B cell (primary cell): ENCODE measurements around the gene PLA2G2F. TPM values are rescaled to one million over a fixed set of nuclear protein-coding genes. Genes with fewer than 3 reads are reported as not detected.

Experiments
- ATAC-seq: fragments of 200-7000 bp; cut with Tn5 transposase; one replicate; pipeline ENCODE4 v1.10.0; 2021; ENCODE audit warnings: low read depth, mild to moderate bottlenecking, moderate number of reproducible peaks, moderate library complexity
- CTCF ChIA-PET: fragments of 350-600 bp; sonication (Branson Sonifier 250); formaldehyde crosslinking; loops from one replicate; lab custom pipeline; 2021; ENCODE audit warnings: antibody characterized with exemption, inconsistent platforms; lab: Charles Lee
- POLR2A ChIA-PET: fragments of 350-600 bp; sonication (Branson Sonifier 250); formaldehyde crosslinking; loops from one replicate; lab custom pipeline; 2021; ENCODE audit warnings: antibody characterized with exemption; lab: Charles Lee
- DNase-seq: peaks from one replicate; pipeline ENCODE4 v3.0.0; 2013
- H2AFZ ChIP-seq: 2 replicates; pipeline ENCODE4 v1.6.1; 2012; ENCODE audit warnings: mild to moderate bottlenecking, low read depth, low read length; ENCODE audit not compliant: insufficient read depth, poor library complexity, severe bottlenecking
- H3K27ac ChIP-seq, 2 donors: 1 replicate in 1 of 2; 2 replicates in 1 of 2; pipeline ENCODE4 v1.5.1; 2012 to 2013; ENCODE audit warnings: low read length in 2 of 2, mild to moderate bottlenecking in 2 of 2, moderate library complexity in 1 of 2
- H3K27me3 ChIP-seq, 4 experiments: fragments of 200-600 bp in 1 of 4; sonication (generic) in 1 of 4; replicated peaks in 1 of 4; 1 replicate in 2 of 4; 2 replicates in 2 of 4; pipeline versions ENCODE4 v1.6.1 to v1.7.0; 2013 to 2016; ENCODE audit warnings: low read length in 3 of 4, mild to moderate bottlenecking in 2 of 4, mixed read lengths in 1 of 4, moderate library complexity in 1 of 4; ENCODE audit not compliant: insufficient read depth in 4 of 4, control insufficient read depth in 3 of 4; ENCODE audit errors: control extremely low read depth in 1 of 4
- H3K36me3 ChIP-seq, 2 experiments: replicated peaks in 1 of 2; 1 replicate in 1 of 2; 2 replicates in 1 of 2; pipeline versions ENCODE4 v1.6.1 to v1.7.1; 2013; ENCODE audit warnings: low read length in 1 of 2; ENCODE audit not compliant: insufficient read depth in 2 of 2, control insufficient read depth in 1 of 2; ENCODE audit errors: control extremely low read depth in 1 of 2, extremely low read depth in 1 of 2
- H3K4me1 ChIP-seq, 2 donors: fragments of 200-600 bp in 1 of 2; sonication (generic) in 1 of 2; 1 replicate in 1 of 2; 2 replicates in 1 of 2; pipeline versions ENCODE4 v1.5.1 to v1.6.1; 2013 to 2017; ENCODE audit warnings: low read length in 2 of 2; ENCODE audit not compliant: control insufficient read depth in 2 of 2, insufficient read depth in 2 of 2
- H3K4me2 ChIP-seq: replicated peaks from 2 replicates; pipeline ENCODE3; 2012; ENCODE audit warnings: mild to moderate bottlenecking, low read depth, low read length; ENCODE audit not compliant: poor library complexity, severe bottlenecking
- H3K4me3 ChIP-seq, 5 experiments: fragments of 200-600 bp in 1 of 5; sonication (generic) in 1 of 5; 1 replicate in 3 of 5; 2 replicates in 2 of 5; pipeline versions ENCODE4 v1.5.1 to v1.7.0; 2011 to 2016; ENCODE audit warnings: low read length in 4 of 5, mild to moderate bottlenecking in 4 of 5, low read depth in 2 of 5, control low read depth in 1 of 5, moderate library complexity in 1 of 5; ENCODE audit not compliant: insufficient read depth in 1 of 5; ENCODE audit errors: control extremely low read depth in 1 of 5, extremely low read depth in 1 of 5
- H3K79me2 ChIP-seq: fragments of 200-600 bp; sonication (generic); one replicate; pipeline ENCODE4 v1.6.0; 2016; ENCODE audit warnings: low read length; ENCODE audit not compliant: control insufficient read depth, insufficient read depth
- H3K9ac ChIP-seq: fragments of 200-600 bp; sonication (generic); 2 replicates; pipeline ENCODE4 v1.6.1; 2017; ENCODE audit warnings: mild to moderate bottlenecking, low read length, moderate library complexity
- H3K9me3 ChIP-seq, 3 donors: one replicate each; pipeline versions ENCODE4 v1.6.1 to v1.7.1; 2013; ENCODE audit warnings: low read length in 2 of 3; ENCODE audit not compliant: control insufficient read depth in 2 of 3, insufficient read depth in 1 of 3; ENCODE audit errors: control extremely low read depth in 1 of 3
- H4K20me1 ChIP-seq: 2 replicates; pipeline ENCODE4 v1.6.0; 2012; ENCODE audit warnings: mild to moderate bottlenecking, low read length; ENCODE audit not compliant: insufficient read depth, control insufficient read depth, poor library complexity, severe bottlenecking
- H3K27ac Mint-ChIP-seq: one replicate; pipeline ENCODE4 v1.8.0; 2021; ENCODE audit warnings: mixed read lengths
- H3K27me3 Mint-ChIP-seq: one replicate; pipeline ENCODE4 v1.8.0; 2021; ENCODE audit warnings: mixed read lengths
- H3K4me1 Mint-ChIP-seq: one replicate; pipeline ENCODE4 v1.8.0; 2021; ENCODE audit warnings: mixed read lengths
- H3K4me3 Mint-ChIP-seq: one replicate; pipeline ENCODE4 v1.8.0; 2021; ENCODE audit warnings: mixed read lengths
- H3K9me3 Mint-ChIP-seq: one replicate; pipeline ENCODE4 v1.8.0; 2022; ENCODE audit warnings: mixed read lengths; ENCODE audit not compliant: insufficient read depth
- CTCF ChIP-seq: fragments of 200-600 bp; IDR thresholded peaks from one replicate; pipeline ENCODE4 v1.8.0; 2022; ENCODE audit warnings: antibody characterized with exemption, mild to moderate bottlenecking
- EZH2 ChIP-seq: IDR thresholded peaks from 2 replicates; pipeline ENCODE4 v1.6.1; 2012; ENCODE audit warnings: borderline replicate concordance, low read depth, mild to moderate bottlenecking, moderate library complexity, low read length; ENCODE audit not compliant: insufficient read depth, poor library complexity, severe bottlenecking
- WGBS: methylation state at CpG from one replicate; pipeline ENCODE4 v1.1.5; 2013; ENCODE audit warnings: missing lambda C conversion rate; ENCODE audit not compliant: insufficient coverage; 5-methylcytosine and 5-hydroxymethylcytosine counted together
- intact Hi-C: fragments of 100-400 bp; cut with micrococcal nuclease; formaldehyde crosslinking; loops from one replicate; pipeline ENCODE4 v1.10.0; 2022
- polyA plus RNA-seq: library from polyadenylated mRNA; depleted of rRNA; stranded (reverse); fragments of >200 nt; gene quantifications from 2 replicates; pipeline ENCODE4 v1.2.3, GENCODE V29; 2012
- total RNA-seq, 2 donors: library from RNA; stranded (reverse); fragments of 120-200 nt in 1 of 2; gene quantifications; 1 replicate in 1 of 2; 2 replicates in 1 of 2; pipeline versions ENCODE4 v1.2.3 to v1.2.4, GENCODE V29; 2013 to 2022

Gene PLA2G2F
- total and polyA plus RNA-seq, 2 donors (not counting 1 experiment from before 2014, with no cell fraction given), result not detected

GRCh38 chr1:20197329-20197791 is 58.2 kb downstream of the PLA2G2F start:
- Mint-ChIP-seq H3K4me1 (peaks cover 6% of the 10 kb centered on the region), H3K27ac (no peak overlapping the region), H3K27me3 (peaks cover 35% of the 10 kb centered on the region), H3K9me3 (no peaks in the 10 kb centered on the region), H3K4me3 (no peak overlapping the region)
- ChIA-PET POLR2A (no interaction called here), CTCF (interaction anchor here (0.7 to 5.9 kb wide), 5 partner anchors 15 to 279 kb away, joined by 3 to 81 read pairs (median 22); no protein-coding TSS in a partner anchor)
- H3K9ac ChIP-seq, result no peak overlapping the region
- no peak overlapping the region for H3K4me3 ChIP-seq
- peaks cover 0 to 34% (median 8%) of the 10 kb centered on the region in 4 experiments for H3K27me3 ChIP-seq
- H3K4me2 ChIP-seq, result no peak overlapping the region
- WGBS, result 93% methylated on average over 5 of the region's 6 CpGs
- peaks cover 4 to 5% of the 10 kb centered on the region in 2 donors for H3K4me1 ChIP-seq
- no peaks in the 10 kb centered on the region for H3K9me3 ChIP-seq
- DNase-seq (no peak), ATAC-seq (no peak)
- H2AFZ ChIP-seq, result no peak overlapping the region
- H4K20me1 ChIP-seq, result no peaks in the 10 kb centered on the region
- no peaks in the 10 kb centered on the region for H3K36me3 ChIP-seq
- intact Hi-C loops, result no loop called here
- no peak for TF ChIP-seq EZH2
- TF ChIP-seq CTCF, result no peak
- no peaks in the 10 kb centered on the region for H3K79me2 ChIP-seq
- H3K27ac ChIP-seq, result no peak overlapping the region

DNA sequence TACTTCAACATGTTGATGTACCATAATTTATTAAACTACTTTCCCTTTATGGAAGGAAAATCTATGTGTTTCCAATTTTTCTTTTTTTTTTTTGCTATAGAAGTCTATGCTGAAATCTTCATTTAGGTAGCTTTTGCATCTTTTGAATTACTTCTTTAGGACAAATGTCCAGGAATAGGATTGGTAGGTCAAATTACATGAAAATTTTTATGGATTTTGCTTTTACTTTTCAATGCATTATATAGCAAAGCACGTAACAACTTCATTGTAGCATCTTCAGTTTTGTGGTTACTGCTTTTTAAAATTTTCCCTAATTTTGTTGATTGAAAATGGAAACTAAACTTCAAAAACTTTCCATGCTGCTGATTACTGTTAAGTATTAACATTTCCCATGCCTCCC is 59.2 kb downstream of the PLA2G2F start:
- Mint-ChIP-seq H3K9me3 (no peaks in the 10 kb centered on the region), H3K27ac (no peak overlapping the region), H3K4me1 (peaks cover 6% of the 10 kb centered on the region), H3K4me3 (no peak overlapping the region), H3K27me3 (peaks cover 42% of the 10 kb centered on the region)
- TF ChIP-seq EZH2, result no peak
- no peak for TF ChIP-seq CTCF
- H3K27me3 ChIP-seq, result peaks cover 0 to 31% (median 8%) of the 10 kb centered on the region in 4 experiments
- H3K79me2 ChIP-seq, result no peaks in the 10 kb centered on the region
- no peak for ATAC-seq
- ChIA-PET POLR2A (no interaction called here), CTCF (interaction anchor here (1.2 to 5.9 kb wide), 2 partner anchors 19 to 280 kb away, joined by 3 to 81 read pairs; no protein-coding TSS in a partner anchor)
- WGBS, result no CpG with 5 or more reads among the region's 1 CpG
- DNase-seq, result no peak
- no peak overlapping the region for H3K4me2 ChIP-seq
- no peaks in the 10 kb centered on the region for H3K36me3 ChIP-seq
- peaks cover 4 to 5% of the 10 kb centered on the region in 2 donors for H3K4me1 ChIP-seq
- no peak overlapping the region for H3K27ac ChIP-seq
- H2AFZ ChIP-seq, result no peak overlapping the region
- H3K9ac ChIP-seq, result no peak overlapping the region
- H4K20me1 ChIP-seq, result no peaks in the 10 kb centered on the region
- H3K9me3 ChIP-seq, result no peaks in the 10 kb centered on the region
- H3K4me3 ChIP-seq, result no peak overlapping the region
- intact Hi-C loops, result no loop called here
